OCI-M2 (cell line): Measurements from ENCODE around the gene LIG3.
"Not testable (repeated sequence)": the region's sequence is repeated elsewhere in the genome, so short reads cannot be mapped to it uniquely, and the experiment has no call there.

Experiments used
- DNase-seq: peaks from one replicate; lab custom pipeline; 2025; ENCODE audit not compliant: unreplicated experiment; lab: John Stamatoyannopoulos, UW

Gene LIG3

DNA sequence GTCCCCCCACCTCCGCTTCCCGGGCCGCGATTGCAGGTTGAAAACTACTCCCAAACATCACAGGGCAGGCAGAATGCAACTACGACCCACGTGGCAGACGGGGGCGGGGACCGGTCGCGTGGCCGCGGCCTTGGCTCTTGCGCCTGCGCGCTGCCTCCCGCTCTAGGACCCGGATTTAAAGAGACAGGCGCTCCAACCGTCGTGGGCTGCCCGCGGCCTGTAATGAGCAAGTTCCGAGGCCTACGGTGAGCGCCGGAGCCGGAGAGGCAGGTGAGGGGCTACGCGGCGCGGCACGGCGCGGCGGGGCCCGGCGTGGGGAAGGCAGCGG is at the start of gene LIG3:
Gene LIG3, plus strand, starts transcription at position 160 of the 328 bp plus-strand sequence. CDS start 2,494 bp downstream, outside the sequence.
- DNase-seq = peak; percentile 29

DNA sequence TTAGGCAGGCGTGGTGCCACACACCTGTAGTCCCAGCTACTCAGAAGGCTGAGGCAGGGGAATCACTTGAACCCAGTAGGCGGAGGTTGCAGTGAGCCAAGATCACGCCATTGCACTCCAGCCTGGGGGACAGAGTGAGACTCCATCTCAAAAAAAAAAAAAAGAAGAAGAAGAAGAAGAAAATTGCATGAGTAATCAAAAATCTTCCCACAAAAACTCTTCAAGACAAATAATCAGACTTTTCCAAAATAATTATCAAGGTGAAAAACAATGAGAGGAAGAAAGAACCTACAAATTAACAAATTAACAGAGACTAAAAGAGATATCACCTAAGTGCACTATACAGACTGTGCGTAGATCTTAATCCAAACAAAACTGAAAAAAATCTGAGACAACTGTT is 29.5 kb upstream of the LIG3 start:
- not testable (repeated sequence) for DNase-seq

DNA sequence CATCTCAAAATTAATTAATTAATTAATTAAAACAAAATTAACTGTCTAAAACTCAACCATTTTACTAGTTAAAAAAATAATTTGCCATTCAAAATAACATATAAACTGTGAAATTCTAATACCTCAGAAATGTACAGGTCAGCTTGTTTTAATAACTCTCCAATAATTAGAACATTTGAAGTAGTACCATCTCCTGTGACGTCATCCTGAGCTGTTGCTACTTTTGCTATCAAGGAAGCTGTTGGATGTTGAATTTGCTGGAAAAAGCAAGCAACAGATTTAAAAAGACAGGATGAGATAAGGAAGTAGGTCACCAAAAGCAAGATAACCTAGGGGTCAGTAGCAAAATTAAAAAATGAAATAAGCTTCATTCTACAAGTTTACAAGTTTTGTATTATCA is 21.9 kb upstream of the LIG3 start:
- DNase-seq = no peak

DNA sequence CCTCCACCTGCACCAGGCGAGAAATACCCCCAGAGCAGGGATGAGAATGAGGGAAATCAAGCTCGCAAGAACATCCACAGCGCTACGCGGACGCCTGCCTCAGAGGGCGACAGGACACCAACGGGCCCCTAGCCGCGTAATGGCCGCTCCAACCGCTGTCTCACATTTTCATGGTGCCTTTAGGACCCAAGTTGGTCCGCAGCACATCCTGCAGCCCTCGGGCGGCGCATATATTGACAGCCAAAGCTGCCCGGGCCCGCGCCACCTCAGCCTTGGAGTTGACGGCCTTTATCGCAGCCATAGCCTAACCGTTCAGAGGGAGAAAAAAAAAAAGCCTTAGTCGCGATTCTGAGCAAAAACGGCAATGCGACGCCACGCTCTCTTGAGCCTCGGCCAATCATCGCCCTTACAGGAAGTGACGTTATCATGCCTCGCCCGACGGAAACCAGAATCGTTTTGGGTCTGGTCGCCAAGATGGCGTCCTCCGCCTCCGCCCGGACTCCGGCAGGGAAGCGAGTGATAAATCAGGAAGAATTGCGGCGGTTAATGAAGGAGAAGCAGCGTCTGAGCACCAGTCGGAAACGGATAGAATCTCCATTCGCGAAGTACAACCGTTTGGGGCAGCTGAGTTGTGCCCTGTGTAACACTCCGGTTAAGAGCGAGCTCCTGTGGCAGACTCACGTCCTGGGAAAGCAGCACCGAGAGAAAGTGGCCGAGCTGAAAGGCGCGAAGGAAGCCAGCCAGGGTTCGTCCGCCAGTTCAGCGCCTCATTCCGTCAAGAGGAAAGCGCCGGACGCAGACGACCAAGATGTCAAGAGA is 19.0 kb upstream of the LIG3 start, which contains the start of the genes CCT6B and ZNF830:
Gene CCT6B, minus strand, starts transcription at position 368 of the 819 bp plus-strand sequence. Its CDS starts 67 bp downstream, at position 301.
Gene ZNF830, plus strand, starts transcription at position 448 of the 819 bp plus-strand sequence. Its CDS starts 27 bp downstream, at position 475.
- peak; percentile 33 for DNase-seq

DNA sequence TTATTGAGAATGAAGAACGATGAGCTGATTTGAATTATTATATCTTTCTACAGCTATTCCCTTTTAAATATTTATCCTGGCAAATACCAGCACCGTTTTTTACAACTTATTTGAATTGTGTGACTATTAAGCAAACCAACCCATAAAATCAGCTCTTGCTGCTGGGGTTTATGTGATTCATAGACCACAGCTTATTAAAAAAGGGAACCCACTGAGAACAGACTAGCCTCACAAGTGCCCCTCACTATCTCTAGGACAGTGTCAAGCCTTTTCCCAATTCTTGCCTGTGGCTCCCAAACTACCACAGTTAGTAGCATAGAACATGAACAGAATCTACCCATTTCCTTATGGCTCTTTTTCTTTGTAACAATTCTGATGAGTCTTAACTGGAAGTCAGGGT is 6.1 kb upstream of the LIG3 start:
- no peak for DNase-seq

DNA sequence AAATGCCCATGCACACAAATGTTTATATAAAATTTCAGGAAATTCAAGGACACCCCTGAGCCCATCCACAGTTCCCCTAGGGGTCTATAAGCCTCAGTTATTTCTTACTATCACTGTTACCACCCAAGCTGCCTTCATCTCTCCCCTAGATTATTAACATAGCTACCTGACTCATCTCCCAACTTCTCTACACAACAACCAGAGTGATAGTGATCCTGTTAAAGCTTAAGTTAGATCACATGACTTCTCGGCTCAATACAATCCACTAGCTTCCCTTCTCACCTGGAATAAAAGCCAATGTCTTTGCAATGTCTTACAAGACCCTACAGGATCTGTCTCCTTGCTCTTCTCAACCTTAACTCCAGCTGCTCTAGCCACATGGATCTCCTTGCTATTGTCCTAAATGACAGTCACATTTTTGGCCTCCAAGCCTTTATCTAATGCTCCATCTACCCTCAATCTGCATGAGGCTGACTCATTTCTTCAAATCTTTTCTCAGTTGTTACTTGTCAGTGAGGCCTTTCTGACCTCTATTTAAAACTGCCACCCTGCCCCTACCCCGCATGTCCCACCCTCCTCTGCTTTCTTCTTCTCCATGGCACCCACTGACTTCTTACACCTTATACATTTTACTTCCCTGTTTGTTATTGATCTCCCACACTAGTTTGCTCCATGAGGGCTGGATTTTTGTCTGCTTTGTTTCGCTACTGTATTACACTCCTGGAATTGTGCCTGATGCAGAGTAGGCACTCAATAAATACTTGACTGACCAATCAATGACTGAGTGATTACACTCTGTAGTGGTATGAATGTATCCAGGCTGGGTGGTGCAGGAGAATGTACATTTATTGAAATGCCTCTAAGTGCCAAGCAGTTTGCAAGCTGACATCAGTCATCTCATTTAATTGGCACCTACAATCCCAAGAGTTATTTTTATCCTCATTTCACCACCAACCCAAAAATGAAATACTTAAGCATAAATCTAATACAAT is 5.2 kb upstream of the LIG3 start:
- no peak for DNase-seq

DNA sequence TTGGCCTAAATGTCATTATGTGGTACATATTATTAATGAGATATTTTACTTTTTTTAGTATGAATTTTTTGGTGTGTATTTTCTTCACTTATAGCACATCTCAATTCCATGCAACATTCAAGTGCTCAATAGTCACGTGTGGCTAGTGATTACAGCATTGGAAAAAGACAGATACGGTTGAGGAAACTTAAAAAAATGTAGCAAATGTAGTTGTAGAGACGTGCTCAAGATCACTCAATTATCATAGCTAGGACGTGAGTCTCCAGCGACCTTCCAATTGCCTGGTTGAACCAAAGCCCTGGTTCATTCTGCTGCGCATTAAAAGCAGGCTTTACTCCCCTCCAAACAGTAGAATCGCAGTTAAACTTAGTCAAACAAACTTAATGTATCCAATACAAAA is 1.2 kb upstream of the LIG3 start:
- DNase-seq = no peak

DNA sequence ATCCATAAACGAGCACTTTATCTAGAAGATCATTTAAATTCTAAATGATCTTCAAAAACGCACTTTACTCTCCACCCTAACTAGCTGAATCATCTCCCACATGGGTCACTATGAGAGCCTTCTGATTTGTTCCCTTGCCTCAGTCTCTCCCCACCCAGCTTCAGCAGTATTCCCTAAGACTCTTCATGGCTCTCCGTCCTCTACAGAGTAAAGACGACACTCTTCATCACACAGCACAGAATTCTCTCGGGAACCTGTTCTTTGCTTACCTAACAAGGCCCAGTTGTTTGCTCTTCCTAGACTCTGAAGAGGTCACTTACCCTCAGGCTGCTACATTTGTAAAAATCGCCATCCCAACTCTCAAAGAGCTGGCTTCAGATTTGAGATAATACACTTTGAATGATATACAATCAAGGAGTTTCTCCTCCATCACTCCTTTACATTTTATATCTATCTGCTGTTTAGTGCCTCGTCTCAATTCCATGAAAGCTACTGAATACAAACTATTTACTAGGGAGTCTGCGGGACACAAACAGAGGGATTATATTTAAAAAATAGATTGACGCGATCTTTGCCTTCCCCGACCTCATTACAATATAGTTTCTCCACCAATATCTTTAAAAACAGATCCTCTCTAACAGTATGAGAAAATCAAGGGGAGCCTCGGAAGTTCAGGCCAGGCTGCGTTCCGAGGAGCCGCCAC is 511 bp upstream of the LIG3 start:
- DNase-seq = no peak

DNA sequence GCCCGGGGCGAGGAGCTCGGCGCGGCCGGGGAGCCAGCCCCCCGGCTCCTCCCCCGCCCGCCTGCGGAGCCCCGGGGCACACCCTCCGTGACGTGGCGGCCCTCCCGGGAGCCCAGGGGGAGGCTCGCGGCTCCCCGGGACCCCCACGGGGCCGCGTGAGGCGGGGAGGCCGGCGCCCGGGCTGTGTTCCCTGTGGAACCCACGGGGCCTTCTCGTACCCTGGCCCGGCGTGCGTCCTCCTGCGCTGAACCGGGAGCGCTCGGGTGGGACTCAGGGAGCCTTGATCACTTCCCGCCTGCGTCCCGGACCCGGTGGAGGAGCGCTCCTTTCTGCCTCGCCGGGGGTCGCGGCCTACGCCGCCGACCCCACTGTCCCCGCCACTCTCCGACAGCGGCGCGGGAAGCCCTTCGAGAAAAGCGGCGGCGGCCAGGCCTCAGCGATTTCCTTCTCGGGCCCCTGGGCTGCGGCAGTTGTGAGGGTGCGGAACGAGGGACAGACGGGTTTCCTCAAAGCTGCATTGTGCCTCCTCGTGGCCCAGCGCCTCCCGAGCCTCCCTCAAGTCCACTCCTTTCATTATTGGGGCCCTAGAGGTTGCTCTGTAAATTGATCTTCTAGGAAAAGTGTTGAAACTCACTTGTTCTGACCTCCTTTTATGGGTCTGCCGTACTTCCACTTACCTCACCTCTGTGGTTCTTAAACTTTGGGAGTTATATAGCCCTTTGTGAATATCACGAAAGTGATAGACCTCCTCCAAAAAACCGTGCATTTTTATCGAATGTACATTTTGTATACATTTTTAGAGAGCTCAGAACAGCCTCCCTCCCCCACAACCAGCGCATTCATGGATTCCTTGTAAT is 597 bp downstream of the LIG3 start:
- no peak for DNase-seq

DNA sequence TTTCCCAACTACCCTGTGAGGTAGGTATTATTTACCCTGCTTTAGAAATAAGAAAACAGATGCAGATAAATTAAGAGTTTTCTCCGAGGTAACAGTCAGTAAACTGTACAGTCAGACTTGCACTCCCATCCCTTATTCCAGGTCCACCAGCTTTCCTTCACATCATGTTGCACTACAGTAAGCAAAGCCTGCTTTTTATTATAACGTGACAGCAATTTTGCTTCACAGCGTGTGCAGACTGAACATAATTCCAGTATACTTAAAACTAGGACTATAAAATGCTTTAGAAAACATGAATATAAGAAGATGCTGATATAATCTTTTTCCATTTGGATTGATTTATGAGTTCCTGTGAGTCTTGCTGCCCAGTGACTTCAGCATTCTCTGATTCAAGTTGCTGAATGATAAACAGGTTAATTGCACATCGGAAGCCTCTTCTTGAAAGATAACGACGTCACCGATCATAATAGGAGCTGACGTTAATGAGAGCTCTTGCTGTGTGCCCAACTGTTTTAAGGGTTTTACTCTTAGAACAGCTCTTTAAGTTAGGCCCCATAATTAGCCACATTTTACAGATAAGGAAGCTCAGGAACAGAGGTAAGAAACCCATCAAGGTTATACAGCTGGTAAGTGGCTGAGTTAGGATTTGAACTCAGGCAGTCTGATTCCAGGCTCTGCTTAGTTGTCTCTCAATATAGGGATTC is 1.4 kb downstream of the LIG3 start:
- no peak for DNase-seq

DNA sequence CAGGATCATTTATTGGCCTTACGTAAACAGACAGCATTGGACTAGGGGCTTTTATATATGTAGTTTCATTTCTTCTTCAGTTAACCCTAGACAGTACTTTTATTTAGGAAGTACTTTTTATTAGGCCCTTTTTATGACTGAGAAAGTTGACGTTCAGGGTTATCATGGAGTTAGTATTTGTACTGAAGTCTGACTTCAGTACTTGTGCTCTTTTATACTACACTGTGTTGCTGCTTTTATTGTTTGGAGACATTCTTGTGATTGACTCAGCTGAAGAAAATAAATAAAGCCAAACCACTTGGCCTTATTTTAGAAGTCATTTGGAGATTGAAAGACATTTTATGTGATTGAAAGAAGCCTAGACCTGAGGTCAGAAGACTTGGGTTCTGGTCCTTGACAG is 6.9 kb downstream of the LIG3 start:
- no peak for DNase-seq

DNA sequence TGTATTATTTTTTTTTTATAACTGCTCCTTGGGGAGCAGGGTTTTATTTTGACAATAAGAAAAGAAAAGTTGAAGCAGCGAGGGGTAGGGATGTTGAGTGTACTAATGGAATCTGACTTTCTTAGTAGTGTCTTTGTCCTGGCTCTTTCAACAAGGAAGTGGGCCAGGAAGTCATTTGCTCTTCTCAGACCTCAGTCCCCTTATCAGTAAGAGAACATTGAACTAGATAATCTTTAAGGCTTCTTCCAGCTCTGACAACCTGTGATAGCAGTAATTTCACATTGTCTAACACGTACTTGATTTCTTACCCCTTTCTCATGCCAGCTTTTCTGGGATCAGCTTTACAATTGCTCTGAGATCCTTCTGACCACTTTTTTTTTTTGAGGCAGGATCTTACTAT is 8.3 kb downstream of the LIG3 start:
- DNase-seq = no peak

DNA sequence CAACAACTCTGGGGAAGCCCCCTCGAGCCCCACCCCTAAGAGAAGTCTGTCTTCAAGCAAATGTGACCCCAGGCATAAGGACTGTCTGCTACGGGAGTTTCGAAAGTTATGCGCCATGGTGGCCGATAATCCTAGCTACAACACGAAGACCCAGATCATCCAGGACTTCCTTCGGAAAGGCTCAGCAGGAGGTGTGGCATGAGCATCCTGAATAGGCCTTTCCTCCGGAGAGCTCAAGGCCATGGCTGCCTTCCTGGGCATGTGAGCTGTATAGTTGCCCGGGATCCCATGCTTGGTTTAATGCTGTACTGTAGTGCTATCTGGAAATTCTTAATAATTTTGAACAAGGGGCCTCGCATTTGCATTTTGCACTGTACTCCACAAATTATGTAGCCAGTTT is 9.2 kb downstream of the LIG3 start:
- DNase-seq = no peak

DNA sequence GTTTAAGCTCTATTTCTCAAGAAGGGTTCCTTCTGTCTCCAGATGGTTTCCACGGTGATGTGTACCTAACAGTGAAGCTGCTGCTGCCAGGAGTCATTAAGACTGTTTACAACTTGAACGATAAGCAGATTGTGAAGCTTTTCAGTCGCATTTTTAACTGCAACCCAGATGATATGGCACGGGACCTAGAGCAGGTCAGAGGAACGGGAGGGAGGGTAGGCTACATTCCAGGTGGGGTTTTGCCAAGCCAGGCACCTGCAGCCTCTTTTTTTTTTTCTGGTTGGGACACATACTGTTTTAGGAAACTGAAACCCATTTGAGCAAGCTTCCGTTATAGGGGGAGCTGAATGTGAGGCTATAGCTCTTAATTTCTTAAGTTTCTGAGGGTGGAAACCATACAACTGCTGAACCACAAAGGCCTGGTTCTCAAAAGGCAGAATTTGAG is 10.6 kb downstream of the LIG3 start:
- DNase-seq = no peak

DNA sequence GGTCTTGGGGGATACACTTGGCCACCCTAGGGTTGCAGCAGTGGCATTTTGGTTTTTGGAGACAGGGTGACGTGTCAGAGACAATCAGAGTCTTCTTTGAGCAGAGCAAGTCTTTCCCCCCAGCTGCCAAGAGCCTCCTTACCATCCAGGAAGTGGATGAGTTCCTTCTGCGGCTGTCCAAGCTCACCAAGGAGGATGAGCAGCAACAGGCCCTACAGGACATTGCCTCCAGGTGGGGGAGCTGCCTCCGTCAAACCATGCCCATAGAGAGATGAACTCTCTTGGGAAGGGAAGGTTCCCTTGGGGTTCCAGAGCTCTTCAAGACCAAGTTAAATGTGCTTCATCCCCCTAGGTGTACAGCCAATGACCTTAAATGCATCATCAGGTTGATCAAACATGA is 11.3 kb downstream of the LIG3 start:
- no peak for DNase-seq

DNA sequence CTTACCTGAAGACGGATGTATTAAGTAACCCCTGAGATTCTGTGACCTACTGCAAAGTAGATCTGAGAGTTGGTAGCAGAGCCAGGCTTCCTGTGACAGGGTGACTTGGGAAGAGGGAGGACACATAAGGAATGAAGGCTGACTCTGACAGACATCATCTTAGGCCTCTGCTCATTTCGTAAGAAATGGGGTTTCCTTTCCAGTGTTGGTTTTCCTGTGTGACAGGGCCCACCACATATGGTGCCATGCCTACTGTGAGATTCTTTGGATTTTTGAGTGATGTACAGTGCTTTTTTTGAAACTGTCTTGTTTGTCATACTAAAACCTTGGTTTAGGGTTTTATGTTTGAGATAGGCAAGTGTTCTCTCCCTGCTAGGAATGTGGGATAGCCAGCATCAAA is 12.7 kb downstream of the LIG3 start:
- no peak for DNase-seq

DNA sequence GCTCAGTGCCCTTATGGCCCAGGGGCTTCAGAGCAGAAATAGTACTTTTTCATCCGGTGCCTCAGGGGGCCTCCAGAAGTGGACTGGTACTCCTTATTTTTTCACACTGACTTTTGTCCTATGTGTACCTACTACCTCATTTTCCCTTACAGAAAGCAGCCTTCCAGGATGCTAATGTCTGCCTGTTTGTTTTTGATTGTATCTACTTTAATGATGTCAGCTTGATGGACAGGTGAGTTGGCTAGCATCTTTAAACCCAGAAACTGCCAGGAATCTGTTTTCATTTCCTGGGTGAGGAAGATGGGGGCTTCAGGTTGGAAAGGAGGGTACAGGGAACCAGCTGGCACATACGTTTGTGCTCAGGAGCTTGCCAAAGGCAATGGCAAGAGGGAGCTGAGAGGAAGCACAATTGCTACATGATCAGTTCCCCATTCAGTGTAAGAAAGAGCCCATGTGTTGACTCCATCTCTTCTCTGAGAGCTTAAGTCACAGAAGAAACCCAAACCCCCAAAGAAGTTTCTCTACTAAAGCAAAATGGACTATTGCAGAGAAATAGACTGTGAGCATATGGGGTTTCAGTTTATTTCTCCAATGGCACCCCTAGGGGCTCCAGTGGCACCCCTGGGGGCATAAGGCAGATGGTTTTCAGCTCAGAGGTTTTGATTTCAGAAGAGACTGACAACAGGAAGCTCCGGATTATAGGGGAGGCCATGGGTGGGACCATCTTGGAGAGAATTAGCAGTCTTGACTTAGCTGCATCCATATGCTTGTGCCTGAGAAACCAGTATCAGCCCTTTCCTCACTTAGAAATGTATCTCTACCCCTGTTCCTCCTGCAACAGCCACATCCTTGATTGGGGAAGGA is 16.3 kb downstream of the LIG3 start:
- no peak for DNase-seq

DNA sequence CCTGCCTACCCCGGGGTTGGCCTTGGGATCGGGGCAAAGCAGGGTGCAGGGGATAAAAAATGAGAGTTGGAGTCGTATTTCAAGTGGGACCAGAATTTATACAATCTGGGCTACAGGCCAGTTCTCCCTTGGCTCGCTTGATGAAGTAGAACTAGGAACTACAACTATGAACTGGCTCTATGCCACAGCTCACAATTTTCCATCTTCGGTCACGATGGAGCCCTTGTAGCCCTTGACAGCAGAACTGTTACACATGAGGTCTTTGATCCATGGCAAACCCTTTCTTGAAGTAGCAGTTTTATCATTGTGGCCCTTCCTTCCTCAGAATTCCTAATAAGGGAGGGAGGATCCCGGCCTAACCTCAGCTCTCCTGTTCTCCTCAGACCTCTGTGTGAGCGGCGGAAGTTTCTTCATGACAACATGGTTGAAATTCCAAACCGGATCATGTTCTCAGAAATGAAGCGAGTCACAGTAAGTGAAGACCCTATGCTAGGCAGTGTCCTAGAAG is 17.1 kb downstream of the LIG3 start:
- no peak for DNase-seq
